SIG-M5 treated with dmso at 0.1 percent for 504 hours (cell line): ENCODE measurements around the gene PPM1A.

Experiments used
- DNase-seq: peaks from one replicate; lab custom pipeline; 2025; ENCODE audit not compliant: unreplicated experiment; lab: John Stamatoyannopoulos, UW

The PPM1A gene

DNA sequence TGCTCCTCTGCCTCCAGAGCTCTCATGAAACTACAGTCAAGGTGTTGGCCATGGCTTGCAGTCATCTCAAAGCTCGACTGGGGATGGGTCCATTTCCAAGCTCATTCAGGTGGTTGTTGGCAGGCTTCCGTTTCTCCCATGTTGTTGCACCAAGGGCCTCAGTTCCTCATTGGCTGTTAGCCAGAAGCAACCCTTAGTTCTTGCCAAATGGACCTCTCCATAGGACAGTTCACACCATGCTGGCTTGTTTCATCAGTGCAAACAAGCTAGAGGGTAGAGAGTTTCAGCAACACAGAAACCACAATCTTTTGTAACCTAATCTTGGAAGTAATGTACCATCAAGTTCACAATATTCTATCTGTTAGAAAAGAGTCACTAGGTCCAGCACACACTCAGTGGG lies 22.7 kb upstream of the PPM1A start:
- DNase-seq = peak; percentile 81

DNA sequence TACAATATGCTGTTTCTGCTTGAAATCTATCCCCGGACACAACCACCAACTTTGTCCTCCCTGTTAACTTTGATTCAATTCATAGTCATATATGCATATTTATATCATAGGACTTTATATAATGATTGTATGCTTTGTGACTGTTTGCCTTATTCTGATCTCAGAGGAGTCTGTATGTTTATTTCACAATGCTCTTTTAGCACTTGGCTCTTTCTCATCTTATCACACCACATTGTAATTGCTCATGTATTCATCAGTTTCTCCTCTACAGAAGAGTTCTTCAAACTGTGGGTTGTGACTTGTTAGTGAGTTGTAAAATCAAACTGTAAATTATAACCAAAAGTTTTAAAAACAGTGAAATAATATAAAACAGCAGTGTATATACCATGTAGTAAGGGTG lies 21.7 kb upstream of the PPM1A start:
- no peak for DNase-seq

DNA sequence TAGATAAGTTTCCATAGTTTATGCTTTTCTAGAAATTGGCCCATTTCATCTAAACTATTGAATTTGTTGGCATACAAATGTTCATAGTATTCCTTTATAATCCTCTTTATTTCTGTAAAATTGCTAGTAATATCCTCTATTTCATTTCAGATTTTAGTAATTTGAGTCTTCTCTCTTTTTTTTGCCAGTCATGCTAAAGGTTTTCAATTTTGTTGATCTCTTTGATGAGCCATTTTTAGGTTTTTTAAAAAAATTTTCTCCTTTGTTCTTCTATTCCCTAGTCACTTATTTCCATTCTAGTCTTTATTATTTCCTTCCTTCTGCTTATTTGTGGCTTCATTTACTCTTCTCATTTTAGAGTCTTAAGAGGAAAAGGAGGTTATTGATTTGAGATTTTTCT lies 19.4 kb upstream of the PPM1A start:
- no peak for DNase-seq

DNA sequence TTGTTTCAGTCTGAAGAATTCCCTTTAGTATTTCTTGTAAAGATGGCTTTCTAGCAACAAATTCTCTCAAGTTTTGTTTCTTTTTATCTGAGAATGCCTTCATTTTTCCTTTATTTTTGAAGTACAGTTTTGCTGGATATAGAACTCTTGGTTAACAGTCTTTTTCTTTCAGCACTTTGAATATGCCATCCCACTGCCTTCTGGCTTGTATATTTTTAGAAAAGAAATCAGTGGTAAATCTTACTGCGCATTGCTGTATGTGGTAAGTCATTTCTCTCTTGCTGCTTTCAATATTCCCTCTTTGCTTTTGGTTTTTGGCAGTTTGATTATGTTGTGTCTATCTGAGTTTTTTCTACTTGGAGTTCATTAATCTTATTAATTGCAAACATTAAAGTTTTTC lies 16.8 kb upstream of the PPM1A start:
- no peak for DNase-seq

DNA sequence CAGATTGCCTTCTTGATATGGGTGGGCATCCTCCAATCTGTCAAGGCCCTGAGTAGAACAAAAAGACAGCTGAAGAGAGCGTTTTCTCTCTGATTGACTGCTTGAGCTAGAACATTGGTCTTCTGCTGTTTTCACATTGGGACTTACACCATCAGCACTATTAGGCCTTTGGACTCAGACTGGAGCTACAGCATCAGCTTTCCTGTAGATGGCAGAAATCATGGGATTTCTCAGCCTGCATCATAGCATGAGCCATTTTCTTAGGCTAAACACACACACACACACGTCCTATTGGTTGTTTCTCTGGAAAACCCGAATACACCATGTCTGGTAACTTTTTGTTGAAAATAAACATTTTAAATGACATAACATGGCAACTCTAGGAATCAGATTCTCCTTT lies 15.8 kb upstream of the PPM1A start:
- DNase-seq = no peak

DNA sequence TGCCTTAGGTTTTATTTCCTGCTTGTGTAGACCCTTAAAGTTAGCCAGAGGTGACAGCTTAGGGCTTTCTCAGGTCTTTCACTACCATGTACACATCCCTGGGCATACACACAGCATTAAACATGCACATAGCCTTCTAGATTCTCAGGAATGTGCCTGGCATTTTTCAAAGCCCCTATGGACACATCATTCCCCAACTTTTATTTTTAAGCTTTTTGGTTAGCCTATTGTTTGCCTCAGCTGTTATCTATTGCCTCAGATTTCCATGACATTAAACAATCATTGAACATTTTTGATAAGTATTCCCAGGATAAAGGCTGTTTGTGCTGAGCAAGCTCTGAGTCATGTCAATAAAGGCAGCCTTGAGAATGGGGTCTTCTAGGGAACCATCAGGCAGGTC lies 15.1 kb upstream of the PPM1A start:
- DNase-seq = no peak

DNA sequence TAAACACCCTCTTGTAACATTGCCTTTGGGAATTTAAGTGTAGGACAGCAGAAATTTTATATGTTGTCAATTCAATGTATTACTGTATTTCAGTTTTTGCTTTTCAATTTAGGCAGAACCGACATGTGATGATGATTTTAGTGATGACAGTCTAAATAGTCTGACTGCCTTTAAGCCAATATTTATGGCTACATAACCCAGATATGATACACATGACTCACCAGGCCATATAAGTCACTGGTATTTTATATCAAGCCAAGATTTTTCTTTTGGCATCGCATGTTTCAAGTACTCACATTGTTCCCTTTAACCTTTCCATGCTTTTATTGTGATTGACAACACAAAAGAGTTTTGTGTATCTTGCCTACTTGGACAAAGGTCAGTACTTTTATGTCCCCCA lies 13.6 kb upstream of the PPM1A start:
- no peak for DNase-seq

DNA sequence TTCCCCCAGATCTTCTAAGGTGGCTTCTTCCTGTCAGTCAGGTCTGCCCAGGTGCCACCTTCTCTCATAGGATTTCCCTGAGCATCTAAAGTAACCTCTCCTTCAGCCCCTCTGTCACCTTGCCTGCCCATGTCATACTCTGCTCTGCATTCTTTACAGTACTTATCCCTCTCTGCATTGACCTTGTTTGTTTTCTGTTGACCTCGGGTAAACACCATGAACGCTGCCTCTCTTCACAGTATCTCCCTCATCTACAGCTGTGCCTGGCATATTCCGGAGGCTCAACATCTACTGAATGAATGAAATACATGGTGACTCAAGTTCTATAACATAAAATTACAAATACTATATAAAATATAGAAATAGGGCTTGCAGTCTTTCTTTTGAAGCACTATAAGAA lies 10.1 kb upstream of the PPM1A start:
- no peak for DNase-seq

DNA sequence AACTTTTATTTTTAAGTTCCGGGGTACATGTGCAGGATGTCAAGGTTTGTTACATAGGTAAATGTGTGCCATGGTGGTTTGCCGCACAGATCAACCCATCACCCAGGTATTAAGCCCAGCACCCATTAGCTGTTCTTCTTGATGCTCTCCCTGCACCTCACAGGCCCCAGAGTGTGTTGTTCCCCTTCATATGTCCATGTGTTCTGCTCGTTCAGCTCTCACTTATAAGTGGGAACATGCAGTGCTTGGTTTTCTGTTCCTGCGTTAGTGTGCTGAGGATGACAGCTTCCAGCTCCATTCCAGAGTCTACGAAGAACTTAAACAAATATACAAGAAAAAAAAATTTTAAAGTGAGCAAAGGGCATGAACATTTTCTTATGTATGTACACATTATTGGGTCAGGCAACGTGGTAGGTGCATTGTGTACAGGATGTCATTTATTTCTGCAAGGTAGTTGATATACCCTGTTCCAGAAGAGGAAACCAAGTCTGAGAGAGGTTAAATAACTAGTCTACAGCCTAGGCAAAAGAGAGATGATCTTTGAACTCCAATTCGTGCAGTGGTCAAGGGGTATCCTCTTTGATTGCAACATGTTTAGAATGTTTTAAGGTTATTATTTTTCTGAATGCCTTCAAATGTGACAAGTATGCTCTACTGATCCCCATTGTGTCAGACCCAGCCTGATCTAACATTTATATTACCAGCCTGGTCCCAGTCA lies 8.7 kb upstream of the PPM1A start:
- no peak for DNase-seq

DNA sequence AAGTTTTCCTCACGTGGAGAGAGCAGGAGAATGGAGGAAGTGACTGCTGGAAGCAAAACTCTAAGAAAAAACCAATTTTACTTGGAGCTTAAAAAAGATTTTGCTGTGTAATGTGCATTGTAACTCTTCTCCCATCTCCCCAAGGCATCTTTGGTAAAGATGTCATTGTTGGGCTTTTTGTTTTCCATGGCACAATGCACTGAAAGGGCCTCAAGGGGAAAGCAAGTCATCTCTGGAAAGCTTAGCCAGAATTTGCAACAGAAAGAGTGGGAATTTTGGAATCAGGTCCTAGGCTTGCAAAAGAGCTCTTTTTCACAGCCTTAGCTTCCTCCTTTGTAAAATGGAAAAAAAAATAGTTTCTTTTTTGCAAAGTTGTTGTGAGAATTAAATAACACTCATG lies 7.9 kb upstream of the PPM1A start:
- DNase-seq = no peak

DNA sequence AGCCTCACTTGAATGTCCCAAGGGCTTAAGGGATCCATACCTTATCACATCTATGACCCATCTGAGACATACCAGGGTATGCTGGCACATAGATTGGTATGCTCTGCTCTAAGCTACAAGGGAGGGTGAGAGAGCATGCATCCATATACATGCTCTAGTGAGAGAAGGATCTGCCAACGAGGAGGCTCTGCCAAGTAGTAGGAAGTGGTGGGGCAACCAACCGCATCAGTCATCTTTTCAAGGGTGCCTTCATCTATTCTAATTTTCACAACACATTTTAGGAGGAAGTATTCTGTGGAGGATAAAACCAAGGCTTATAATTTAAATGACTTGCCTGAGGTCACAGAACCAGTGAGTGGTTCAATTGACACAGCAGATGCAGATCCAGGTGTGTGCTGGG lies 6.6 kb upstream of the PPM1A start:
- peak; percentile 68 for DNase-seq

DNA sequence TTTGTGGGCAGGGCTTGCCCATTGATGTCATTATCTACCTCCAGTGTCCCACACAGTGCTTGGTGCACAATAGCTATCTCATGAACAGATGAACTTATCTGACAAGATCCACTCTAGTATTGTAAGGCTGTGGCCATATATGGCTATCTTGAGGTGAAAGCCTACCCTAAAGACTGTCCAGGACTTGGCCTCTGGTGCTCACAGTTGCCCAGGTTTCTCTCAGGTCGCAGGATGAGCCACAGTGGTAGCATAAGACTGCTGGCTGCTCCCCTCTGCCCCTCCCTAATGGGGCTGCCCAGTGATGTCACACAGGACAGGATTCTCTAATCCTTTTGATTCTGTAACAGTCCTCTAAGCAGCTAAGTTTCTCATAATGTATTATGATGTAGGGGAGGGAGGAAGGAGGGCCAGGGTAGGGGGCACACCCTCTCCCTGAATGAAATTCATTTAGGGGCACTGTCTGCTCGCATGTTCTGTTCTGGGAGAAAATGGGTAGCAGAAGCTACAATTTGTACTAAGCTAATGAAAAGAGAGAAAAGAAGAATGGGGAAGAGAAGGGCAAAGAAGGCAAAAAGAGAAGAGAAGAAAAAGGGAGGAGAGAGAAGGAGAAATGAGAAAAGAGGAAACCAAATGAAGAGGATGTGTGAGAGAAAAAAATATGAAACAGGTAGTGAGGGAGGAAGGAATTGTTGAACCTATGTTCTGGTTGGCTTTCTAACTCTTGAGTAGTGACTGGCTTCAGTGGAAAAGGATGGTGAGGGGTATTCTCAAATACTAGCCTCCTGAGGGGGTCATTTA lies 3.4 kb upstream of the PPM1A start:
- DNase-seq = no peak

DNA sequence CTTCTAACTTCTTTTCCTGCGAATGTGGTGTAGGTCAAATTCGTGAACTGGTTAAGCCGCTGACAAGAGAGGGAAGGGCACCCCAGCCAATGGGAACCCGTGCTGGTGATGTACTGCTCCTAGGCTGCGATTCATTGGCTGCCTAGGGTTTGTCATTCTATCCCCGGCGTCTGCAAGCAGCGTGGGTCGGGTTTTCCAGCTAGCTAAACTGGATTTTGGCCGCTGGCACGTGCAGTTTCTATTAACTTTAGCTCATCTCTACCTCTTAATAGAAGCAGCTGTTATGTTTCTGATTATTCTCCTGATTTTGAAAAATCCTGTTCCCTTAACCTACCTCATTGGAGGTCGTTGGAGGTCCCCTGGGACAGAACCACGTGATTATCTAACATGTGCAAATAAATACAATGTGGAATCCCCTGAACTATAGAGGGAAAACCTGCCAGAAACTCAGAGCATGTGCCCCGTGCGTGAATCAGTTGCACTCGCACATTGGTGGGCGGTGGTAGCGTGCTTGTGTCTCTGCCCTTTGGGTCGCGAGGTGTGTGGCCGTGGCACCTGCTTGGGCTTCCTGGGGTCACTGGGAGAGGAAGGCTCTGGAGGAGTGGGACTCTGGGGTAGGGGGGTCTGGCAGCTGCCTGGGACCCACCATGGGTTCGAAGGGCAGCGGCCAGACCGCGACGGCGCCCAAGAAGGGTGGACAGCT lies 876 bp upstream of the PPM1A start:
- DNase-seq = peak; percentile 91

DNA sequence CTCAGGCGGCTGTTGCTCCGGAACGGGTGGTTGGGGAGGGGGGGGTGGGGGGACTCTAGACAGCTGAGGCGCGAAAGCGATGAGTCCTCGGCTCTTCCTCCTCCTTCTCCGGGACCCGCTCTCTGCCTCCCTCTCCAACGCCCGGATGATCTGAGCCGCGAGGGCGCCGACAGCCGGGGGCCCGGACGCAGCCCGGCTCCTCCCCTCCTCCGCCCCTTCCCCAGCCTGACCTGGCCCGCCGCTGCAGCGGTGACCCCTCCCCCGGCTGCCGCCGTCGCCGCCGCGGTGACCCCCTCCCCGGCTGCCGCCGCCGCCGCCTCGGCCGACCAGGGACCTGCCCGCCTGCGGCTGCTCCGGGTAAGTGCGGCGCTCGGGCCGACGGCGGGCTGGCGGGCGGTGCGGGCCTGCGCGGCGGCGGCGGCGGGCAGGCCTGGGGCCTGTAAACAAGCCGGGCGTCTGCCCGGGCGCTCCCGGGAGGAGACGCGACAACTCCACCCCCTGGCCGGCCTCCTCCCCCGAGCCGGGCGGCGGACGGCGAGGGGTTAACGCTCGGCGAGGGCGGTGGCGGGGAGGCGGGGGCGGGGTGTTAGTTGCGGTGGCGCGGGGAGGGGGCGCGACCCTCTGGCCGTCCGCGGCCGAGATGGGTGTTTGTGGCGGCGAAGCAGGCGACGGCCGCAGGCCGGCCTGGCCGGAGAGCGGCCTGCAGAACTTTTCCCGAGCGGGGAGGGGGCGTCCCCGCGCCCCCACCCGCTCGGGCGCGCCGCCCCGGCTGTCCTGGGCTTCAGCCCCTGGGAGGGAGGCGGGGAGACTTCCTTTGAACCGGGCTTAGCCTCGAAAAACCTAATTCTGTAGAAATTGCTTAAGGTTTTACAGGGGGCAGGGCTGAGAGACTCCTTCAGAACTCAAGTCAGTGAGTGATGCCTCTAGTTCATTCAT lies 568 bp downstream of the PPM1A start:
- DNase-seq = peak; percentile 72

DNA sequence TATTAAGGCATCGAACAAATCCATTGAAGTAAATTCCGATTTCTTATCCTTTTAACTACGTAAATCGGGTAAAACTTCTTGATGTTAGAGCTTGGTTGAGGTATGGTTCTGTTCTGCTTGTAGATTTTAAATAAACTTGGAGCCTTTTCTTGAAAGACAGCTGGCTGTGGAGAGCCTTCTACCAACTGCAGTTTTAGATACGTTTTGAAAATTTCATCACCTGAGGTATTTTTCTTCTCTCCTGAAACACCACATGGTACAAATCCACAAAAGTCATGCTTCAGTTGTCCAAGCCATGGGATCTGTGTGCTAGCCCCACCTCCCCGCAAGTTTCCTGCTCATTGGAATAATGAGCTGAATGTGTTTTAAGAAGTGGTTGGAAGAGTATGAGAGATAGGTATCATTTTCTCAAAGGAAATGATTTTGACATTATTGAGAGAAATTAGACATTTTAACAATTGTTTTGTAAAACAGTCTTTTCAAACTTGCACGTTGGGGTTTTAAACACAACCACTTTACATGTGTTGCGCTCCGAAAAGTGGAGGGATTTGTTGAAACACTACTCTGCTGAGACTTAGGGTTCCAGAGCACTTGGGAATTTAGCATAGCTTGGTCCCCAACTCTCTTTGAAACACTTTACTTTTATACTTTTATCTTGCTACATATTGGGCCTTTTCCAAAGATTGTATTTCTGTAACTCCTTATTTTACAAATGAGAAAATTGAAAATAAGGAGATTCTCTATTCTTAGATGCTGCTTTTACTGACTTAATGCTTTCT lies 1.4 kb downstream of the PPM1A start:
- DNase-seq = no peak

DNA sequence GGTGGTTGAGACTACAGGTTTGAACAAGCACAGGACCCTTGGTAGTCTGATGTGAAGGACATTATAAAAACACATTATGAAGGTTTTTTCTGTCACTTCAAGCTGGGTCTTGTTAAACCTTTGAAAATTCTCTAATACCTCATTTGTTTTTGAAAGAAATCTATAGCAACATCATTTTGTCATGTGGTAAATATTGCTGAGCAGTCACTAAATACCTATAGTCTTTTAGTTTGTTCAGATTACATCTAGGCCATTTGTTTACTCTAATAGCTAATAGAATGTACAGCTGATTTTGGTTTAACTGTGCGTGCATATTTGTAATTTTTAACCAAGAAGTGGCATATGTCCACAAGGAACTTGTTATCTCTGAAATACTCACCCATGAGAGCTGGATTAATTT lies 2.9 kb downstream of the PPM1A start:
- DNase-seq = no peak

DNA sequence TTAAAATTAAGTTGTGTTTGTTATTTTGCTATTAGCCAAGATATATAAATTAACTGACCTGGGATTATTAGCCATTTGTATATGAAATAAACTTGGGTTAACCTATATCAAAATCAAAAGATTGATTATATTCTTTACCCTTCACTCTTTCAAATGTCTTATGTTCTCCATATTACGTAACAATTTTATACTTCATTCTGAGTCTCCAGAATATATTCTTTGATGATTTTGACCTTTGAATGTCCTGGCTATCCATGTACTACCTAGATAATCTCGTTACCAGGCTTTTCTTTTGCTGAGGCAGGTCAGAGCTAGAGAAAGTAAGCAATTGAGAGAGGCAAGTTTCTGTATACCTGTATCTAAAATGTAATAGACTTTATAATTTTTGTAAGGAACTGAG lies 3.6 kb downstream of the PPM1A start:
- DNase-seq = no peak

DNA sequence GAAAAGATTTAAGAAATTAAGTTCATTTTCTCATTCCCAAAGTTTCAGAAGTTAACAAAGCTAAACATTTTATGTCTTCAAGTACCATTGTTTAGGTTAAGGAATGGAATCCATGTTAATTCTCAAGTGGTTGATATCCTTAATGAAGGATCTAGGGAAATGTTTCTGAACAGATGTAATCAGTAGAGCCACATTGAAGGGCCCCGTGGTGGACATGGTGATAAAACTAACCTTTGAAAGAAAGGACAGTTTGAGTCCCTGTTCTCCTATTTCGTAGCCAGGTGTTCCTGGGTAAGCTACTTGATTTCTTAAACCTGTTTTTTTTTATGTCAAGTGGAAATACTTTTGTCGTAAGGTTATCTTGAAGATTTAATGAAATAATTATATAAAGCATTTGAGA lies 4.6 kb downstream of the PPM1A start:
- DNase-seq = no peak

DNA sequence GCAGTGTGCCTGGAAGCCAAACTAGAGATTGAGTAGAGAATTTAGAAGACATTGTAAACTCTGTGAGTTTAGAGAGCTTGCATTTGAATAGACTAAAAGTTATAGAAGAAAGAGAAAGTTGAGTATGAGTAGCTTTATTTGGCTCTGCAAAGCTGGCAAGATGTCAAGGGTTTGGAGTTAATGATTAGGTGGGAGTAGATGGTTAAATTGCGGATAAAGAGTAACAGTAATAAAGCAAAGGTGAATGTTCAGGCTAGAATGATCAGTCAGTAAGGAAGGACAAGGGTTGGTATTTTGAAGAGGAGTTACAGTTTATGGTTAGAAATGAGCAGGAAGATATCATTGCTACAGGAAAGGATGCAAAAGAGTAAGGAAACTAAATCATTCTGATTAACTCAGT lies 5.2 kb downstream of the PPM1A start:
- no peak for DNase-seq

DNA sequence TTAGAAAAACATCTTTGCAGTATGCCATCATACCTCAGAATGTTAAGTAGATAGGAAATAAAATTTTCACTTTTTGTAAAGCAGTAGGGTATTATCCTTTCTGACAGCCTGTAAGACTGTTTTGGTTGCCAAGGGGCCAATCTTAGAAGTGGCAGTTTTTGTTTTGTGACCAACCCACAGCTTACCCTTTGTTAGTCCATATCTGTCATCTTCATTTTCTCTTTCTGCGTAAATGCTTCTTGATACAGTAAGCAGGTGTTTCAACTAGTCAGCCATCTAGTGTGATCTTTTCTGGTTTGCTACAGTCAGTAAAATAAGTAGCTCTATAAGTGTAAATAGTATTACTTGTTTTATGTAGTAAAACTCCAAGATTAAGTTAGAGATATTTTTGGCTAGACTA lies 8.8 kb downstream of the PPM1A start:
- no peak for DNase-seq
